GM23338 (cell line): ENCODE measurements around the gene STX16. TPM values are rescaled to one million over a fixed set of nuclear protein-coding genes. Genes with fewer than 3 reads are reported as not detected.

Source experiments
- ATAC-seq: fragments of 200-7000 bp; cut with Tn5 transposase; 3 replicates; pipeline ENCODE4 v1.9.1; 2020
- DNase-seq: peaks from one replicate; pipeline ENCODE4 v3.0.0-alpha.2; 2015; ENCODE audit warnings: low spot score
- H2AFZ ChIP-seq: fragments of 200-600 bp; sonication (generic); 2 replicates; pipeline ENCODE4 v1.8.0; 2016; ENCODE audit warnings: antibody characterized with exemption, mild to moderate bottlenecking, moderate library complexity
- H3F3A ChIP-seq: fragments of 200-600 bp; sonication (generic); replicated peaks from 2 replicates; pipeline ENCODE4 v1.8.0; 2017; ENCODE audit warnings: antibody characterized with exemption, mixed run types, low read depth
- H3K27ac ChIP-seq: fragments of 200-600 bp; sonication (generic); 2 replicates; pipeline ENCODE4 v1.6.1; 2016; ENCODE audit warnings: low read depth
- H3K27me3 ChIP-seq: fragments of 200-600 bp; sonication (generic); 2 replicates; pipeline ENCODE4 v1.8.0; 2016; ENCODE audit warnings: mild to moderate bottlenecking, mixed run types, moderate library complexity; ENCODE audit not compliant: insufficient read depth
- H3K36me3 ChIP-seq: fragments of 200-600 bp; sonication (generic); 2 replicates; pipeline ENCODE4 v1.8.0; 2016; ENCODE audit warnings: mild to moderate bottlenecking; ENCODE audit not compliant: insufficient read depth
- H3K4me1 ChIP-seq: fragments of 200-600 bp; sonication (generic); 2 replicates; pipeline ENCODE4 v1.8.0; 2016; ENCODE audit warnings: mild to moderate bottlenecking, moderate library complexity; ENCODE audit not compliant: insufficient read depth
- H3K4me2 ChIP-seq: fragments of 200-600 bp; sonication (generic); 2 replicates; pipeline ENCODE4 v1.7.1; 2017; ENCODE audit warnings: mixed run types
- H3K4me3 ChIP-seq: fragments of 200-600 bp; sonication (generic); 2 replicates; pipeline ENCODE4 v1.6.1; 2016; ENCODE audit warnings: mixed run types
- H3K79me2 ChIP-seq: fragments of 200-600 bp; sonication (generic); replicated peaks from 2 replicates; pipeline ENCODE4 v1.8.0; 2017; ENCODE audit warnings: mild to moderate bottlenecking; ENCODE audit not compliant: insufficient read depth
- H3K9me2 ChIP-seq: fragments of 200-600 bp; sonication (generic); 2 replicates; pipeline ENCODE4 v1.8.0; 2017; ENCODE audit not compliant: insufficient read depth
- H4K20me1 ChIP-seq: fragments of 200-600 bp; sonication (generic); replicated peaks from 2 replicates; pipeline ENCODE4 v1.8.0; 2017; ENCODE audit warnings: mild to moderate bottlenecking; ENCODE audit not compliant: insufficient read depth
- H3K27ac Mint-ChIP-seq: 2 replicates; pipeline ENCODE4 v1.8.0; 2020; ENCODE audit warnings: inconsistent platforms, mild to moderate bottlenecking, moderate library complexity, mixed read lengths
- H3K27me3 Mint-ChIP-seq: 3 replicates; pipeline ENCODE4 v1.8.0; 2022; ENCODE audit warnings: low read depth, mild to moderate bottlenecking, moderate library complexity, mixed read lengths, inconsistent platforms; ENCODE audit not compliant: insufficient read depth, poor library complexity
- H3K36me3 Mint-ChIP-seq: 3 replicates; pipeline ENCODE4 v1.8.0; 2021; ENCODE audit warnings: low read depth, mild to moderate bottlenecking, inconsistent platforms, moderate library complexity, mixed read lengths
- H3K4me1 Mint-ChIP-seq: 3 replicates; pipeline ENCODE4 v1.8.0; 2020; ENCODE audit warnings: mild to moderate bottlenecking, inconsistent platforms, mixed read lengths
- H3K4me3 Mint-ChIP-seq: 3 replicates; pipeline ENCODE4 v1.8.0; 2021; ENCODE audit warnings: moderate library complexity, mild to moderate bottlenecking, inconsistent platforms, mixed read lengths
- H3K9me3 Mint-ChIP-seq: 3 replicates; pipeline ENCODE4 v1.8.0; 2020; ENCODE audit warnings: moderate library complexity, mild to moderate bottlenecking, inconsistent platforms, mixed read lengths
- CREB1 ChIP-seq: fragments of 250-450 bp; sonication (Bioruptor Pico); IDR thresholded peaks from 2 replicates; pipeline ENCODE4 v1.5.0; 2020; ENCODE audit warnings: low read depth, mild to moderate bottlenecking, moderate library complexity
- CTCF ChIP-seq, 2 experiments: fragments of 200-600 bp in 1 of 2; sonication (generic) in 1 of 2; conservative IDR thresholded peaks; 2 replicates each; pipeline versions ENCODE4 v1.5.1 to v1.6.1; 2016 to 2017; ENCODE audit warnings: antibody characterized with exemption in 2 of 2, low read depth in 2 of 2, mild to moderate bottlenecking in 2 of 2, moderate library complexity in 1 of 2
- ETS1 ChIP-seq: IDR thresholded peaks from 2 replicates; pipeline ENCODE4 v1.6.1; 2016; ENCODE audit warnings: antibody characterized with exemption
- EZH2 ChIP-seq: fragments of 200-600 bp; sonication (generic); IDR thresholded peaks from one replicate; pipeline ENCODE4 v1.8.0; 2017; ENCODE audit warnings: antibody characterized with exemption, mild to moderate bottlenecking, low read depth; ENCODE audit not compliant: unreplicated experiment
- EZH2phosphoT487 ChIP-seq: fragments of 200-600 bp; sonication (generic); IDR thresholded peaks from one replicate; pipeline ENCODE4 v1.8.1; 2018; ENCODE audit warnings: antibody characterized with exemption; ENCODE audit not compliant: unreplicated experiment
- JUNB ChIP-seq: IDR thresholded peaks from one replicate; pipeline ENCODE4 v1.6.1; 2016; ENCODE audit warnings: antibody characterized with exemption; ENCODE audit not compliant: unreplicated experiment
- NANOG ChIP-seq: IDR thresholded peaks from 2 replicates; pipeline ENCODE4 v1.6.1; 2016; ENCODE audit warnings: antibody characterized with exemption, borderline replicate concordance
- POLR2AphosphoS5 ChIP-seq: IDR thresholded peaks from 2 replicates; pipeline ENCODE4 v1.6.1; 2016; ENCODE audit warnings: antibody characterized with exemption, low read depth
- REST ChIP-seq: IDR thresholded peaks from one replicate; pipeline ENCODE4 v1.6.1; 2018; ENCODE audit warnings: antibody characterized with exemption; ENCODE audit not compliant: unreplicated experiment
- STAT1 ChIP-seq: IDR thresholded peaks from one replicate; pipeline ENCODE4 v1.6.1; 2016; ENCODE audit warnings: antibody characterized with exemption; ENCODE audit not compliant: unreplicated experiment
- ZNF114 ChIP-seq: fragments of 250-450 bp; sonication (Bioruptor Pico); IDR thresholded peaks from 2 replicates; pipeline ENCODE4 v1.5.0; 2020; ENCODE audit warnings: mild to moderate bottlenecking, moderate library complexity
- ZNF331 ChIP-seq: fragments of 250-450 bp; sonication (Bioruptor Pico); IDR thresholded peaks from 2 replicates; pipeline ENCODE4 v1.5.0; 2020; ENCODE audit warnings: low read depth, mild to moderate bottlenecking, moderate library complexity
- ZNF462 ChIP-seq: fragments of 250-450 bp; sonication (Bioruptor Pico); IDR thresholded peaks from 2 replicates; pipeline ENCODE4 v1.5.0; 2020; ENCODE audit warnings: mild to moderate bottlenecking, moderate library complexity
- polyA plus RNA-seq: library from polyadenylated mRNA; unstranded; fragments of >200 nt; fragmentation: Nextera tagmentation; extraction: Ambion mirVana; gene quantifications from 2 replicates; pipeline ENCODE4 v1.2.1, GENCODE V29; 2016
- total RNA-seq: library from RNA; depleted of rRNA; stranded (reverse); fragments of >200 nt; shearing (Covaris generic); gene quantifications from 2 replicates; pipeline ENCODE4 v1.2.3, GENCODE V29; 2014

Gene STX16
- total and polyA plus RNA-seq, 2 experiments from 2014 or later: 31.2 to 70.5 TPM

GRCh38 chr20:58610071-58610800 lies 40.8 kb upstream of the STX16 start:
- no peaks in the 10 kb centered on the region for H3K27me3 ChIP-seq
- no peaks in the 10 kb centered on the region; the same call in 1 of the 2 replicates for H3K4me1 ChIP-seq
- H3K27ac Mint-ChIP-seq: no peak overlapping the region
- peaks cover 8% of the 10 kb centered on the region for H3K27me3 Mint-ChIP-seq
- no peaks in the 10 kb centered on the region for H3K9me2 ChIP-seq
- no peak overlapping the region for H3K27ac ChIP-seq
- H3K4me3 Mint-ChIP-seq: no peak overlapping the region
- H2AFZ ChIP-seq: no peak overlapping the region
- peaks cover 8% of the 10 kb centered on the region for H3K9me3 Mint-ChIP-seq
- no peaks in the 10 kb centered on the region for H3F3A ChIP-seq
- no peaks in the 10 kb centered on the region for H3K79me2 ChIP-seq
- no peak overlapping the region for H3K4me2 ChIP-seq
- H4K20me1 ChIP-seq: no peaks in the 10 kb centered on the region
- ATAC-seq: no peak
- H3K4me1 Mint-ChIP-seq: no peaks in the 10 kb centered on the region; the same call in 2 of the 3 replicates
- no peaks in the 10 kb centered on the region for H3K36me3 ChIP-seq
- TF ChIP-seq ZNF331 (CRISPR knock-in tag) (no peak), ZNF462 (CRISPR knock-in tag) (no peak), JUNB (no peak), STAT1 (no peak), EZH2phosphoT487 (no peak), ZNF114 (CRISPR knock-in tag) (no peak), CREB1 (no peak), EZH2 (no peak), POLR2AphosphoS5 (no peak), NANOG (no peak), ETS1 (no peak), REST (no peak), CTCF (conservative IDR thresholded peaks at IDR 0.05; ENCODE audit: low read depth in 2 of 2) (no peak)
- no peak overlapping the region for H3K4me3 ChIP-seq
- H3K36me3 Mint-ChIP-seq: no peaks in the 10 kb centered on the region
- DNase-seq: no peak
